Measurements from ENCODE around the gene S100P. TPM values are rescaled to one million over a fixed set of nuclear protein-coding genes. Genes with fewer than 3 reads are reported as not detected.
"Not testable (repeated sequence)": the region's sequence is repeated elsewhere in the genome, so short reads cannot be mapped to it uniquely, and the experiment has no call there.

The S100P gene
- total RNA-seq, 2 experiments from 2014 or later, result not detected

GRCh38 chr4:6723851-6724250 is 30.2 kb downstream of the S100P start:
- H3K4me3 ChIP-seq (ENCODE audit: low read depth, low read length, poor library complexity, severe bottlenecking), result no peak overlapping the region
- H4K20me1 ChIP-seq (ENCODE audit: insufficient read depth, low read length), result no peaks in the 10 kb centered on the region
- no peaks in the 10 kb centered on the region for H3K9me2 ChIP-seq (ENCODE audit: insufficient read depth, low read length)
- no peak overlapping the region for H2AFZ ChIP-seq (ENCODE audit: low read length)
- no peak overlapping the region for H3K27ac ChIP-seq (ENCODE audit: low read depth, low read length, poor library complexity, severe bottlenecking)
- CTCF ChIA-PET (ENCODE audit: unreplicated experiment), result no interaction called here
- H3K4me2 ChIP-seq (ENCODE audit: low read length), result no peak overlapping the region
- H3K36me3 ChIP-seq (ENCODE audit: insufficient read depth, low read length), result no peaks in the 10 kb centered on the region
- intact Hi-C loops (cut with micrococcal nuclease; ENCODE audit: unreplicated experiment), result loop anchor here (5.0 kb wide), 1 partner anchor 248 kb away; no protein-coding TSS in a partner anchor
- POLR2A ChIA-PET, result interaction anchor here (0.6 kb wide), 1 partner anchor 356 kb away, joined by 3 read pairs; no protein-coding TSS in a partner anchor
- no peak for DNase-seq (ENCODE audit: low spot score)
- TF ChIP-seq EZH2phosphoT487 (IDR thresholded peaks at IDR 0.05; ENCODE audit: borderline replicate concordance, low read depth, low read length), result no peak
- TF ChIP-seq, protein P1, sequence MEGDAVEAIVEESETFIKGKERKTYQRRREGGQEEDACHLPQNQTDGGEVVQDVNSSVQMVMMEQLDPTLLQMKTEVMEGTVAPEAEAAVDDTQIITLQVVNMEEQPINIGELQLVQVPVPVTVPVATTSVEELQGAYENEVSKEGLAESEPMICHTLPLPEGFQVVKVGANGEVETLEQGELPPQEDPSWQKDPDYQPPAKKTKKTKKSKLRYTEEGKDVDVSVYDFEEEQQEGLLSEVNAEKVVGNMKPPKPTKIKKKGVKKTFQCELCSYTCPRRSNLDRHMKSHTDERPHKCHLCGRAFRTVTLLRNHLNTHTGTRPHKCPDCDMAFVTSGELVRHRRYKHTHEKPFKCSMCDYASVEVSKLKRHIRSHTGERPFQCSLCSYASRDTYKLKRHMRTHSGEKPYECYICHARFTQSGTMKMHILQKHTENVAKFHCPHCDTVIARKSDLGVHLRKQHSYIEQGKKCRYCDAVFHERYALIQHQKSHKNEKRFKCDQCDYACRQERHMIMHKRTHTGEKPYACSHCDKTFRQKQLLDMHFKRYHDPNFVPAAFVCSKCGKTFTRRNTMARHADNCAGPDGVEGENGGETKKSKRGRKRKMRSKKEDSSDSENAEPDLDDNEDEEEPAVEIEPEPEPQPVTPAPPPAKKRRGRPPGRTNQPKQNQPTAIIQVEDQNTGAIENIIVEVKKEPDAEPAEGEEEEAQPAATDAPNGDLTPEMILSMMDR (conservative IDR thresholded peaks at IDR 0.05; ENCODE audit: low read length), result no peak
- peaks cover 5% of the 10 kb centered on the region for H3K4me1 ChIP-seq (ENCODE audit: insufficient read depth, low read length, poor library complexity, severe bottlenecking)
- no TSS peak for BruUV-seq (replicated peaks)
- H3K9me3 ChIP-seq (ENCODE audit: low read length), result no peaks in the 10 kb centered on the region
- no peaks in the 10 kb centered on the region for H3K79me2 ChIP-seq (ENCODE audit: insufficient read depth, low read depth, low read length)

DNA sequence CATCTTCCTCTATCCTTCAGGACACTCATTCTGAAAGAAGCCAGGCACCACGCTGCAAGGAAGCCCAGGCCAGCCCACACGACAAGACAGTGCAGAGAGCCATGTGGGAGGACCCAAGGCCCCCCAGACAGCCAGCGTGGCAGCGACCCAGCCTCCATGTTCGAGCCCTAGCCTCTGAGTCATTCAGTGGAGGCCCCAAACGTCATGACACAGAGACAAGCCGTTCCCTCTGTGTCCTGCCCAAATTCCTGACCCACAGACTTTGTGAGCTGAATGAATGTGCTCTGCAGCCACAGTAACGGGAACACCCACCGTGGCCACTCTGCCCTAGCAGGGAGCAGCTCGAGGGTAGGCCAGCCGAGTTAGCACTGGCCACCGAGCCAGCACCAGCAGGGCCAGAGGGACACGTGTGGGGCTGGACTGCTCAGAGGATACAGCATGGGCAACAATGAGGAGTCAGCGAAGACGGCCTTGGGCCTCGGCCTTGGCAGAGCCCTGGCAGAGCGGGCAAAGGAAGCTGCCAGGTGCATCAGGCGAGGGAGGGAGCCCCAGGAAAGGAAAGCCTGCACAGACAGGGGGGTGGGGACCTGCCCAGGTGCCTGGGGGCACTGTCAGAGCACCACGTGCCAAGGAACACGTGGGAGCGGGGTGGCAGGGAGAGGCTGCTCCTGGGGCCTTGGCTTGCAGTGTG is 30.9 kb downstream of the S100P start:
- no peak overlapping the region for H3K27ac ChIP-seq (ENCODE audit: low read depth, low read length, poor library complexity, severe bottlenecking)
- no peaks in the 10 kb centered on the region for H4K20me1 ChIP-seq (ENCODE audit: insufficient read depth, low read length)
- H3K4me3 ChIP-seq (ENCODE audit: low read depth, low read length, poor library complexity, severe bottlenecking), result no peak overlapping the region
- POLR2A ChIA-PET, result interaction anchor here (0.6 kb wide), 1 partner anchor 355 kb away, joined by 3 read pairs; no protein-coding TSS in a partner anchor
- H3K4me2 ChIP-seq (ENCODE audit: low read length), result no peak overlapping the region
- BruUV-seq (replicated peaks), result no TSS peak
- no peaks in the 10 kb centered on the region for H3K9me3 ChIP-seq (ENCODE audit: low read length)
- intact Hi-C loops (cut with micrococcal nuclease; ENCODE audit: unreplicated experiment), result loop anchor here (5.0 kb wide), 1 partner anchor 248 kb away; no protein-coding TSS in a partner anchor
- CTCF ChIA-PET (ENCODE audit: unreplicated experiment), result no interaction called here
- H2AFZ ChIP-seq (ENCODE audit: low read length), result no peak overlapping the region
- no peaks in the 10 kb centered on the region for H3K9me2 ChIP-seq (ENCODE audit: insufficient read depth, low read length)
- no peak for DNase-seq (ENCODE audit: low spot score)
- H3K79me2 ChIP-seq (ENCODE audit: insufficient read depth, low read depth, low read length), result no peaks in the 10 kb centered on the region
- H3K36me3 ChIP-seq (ENCODE audit: insufficient read depth, low read length), result no peaks in the 10 kb centered on the region
- TF ChIP-seq EZH2phosphoT487 (IDR thresholded peaks at IDR 0.05; ENCODE audit: borderline replicate concordance, low read depth, low read length), result no peak
- TF ChIP-seq, protein P1 (conservative IDR thresholded peaks at IDR 0.05; ENCODE audit: low read length), result no peak
- peaks cover 5% of the 10 kb centered on the region for H3K4me1 ChIP-seq (ENCODE audit: insufficient read depth, low read length, poor library complexity, severe bottlenecking)

DNA sequence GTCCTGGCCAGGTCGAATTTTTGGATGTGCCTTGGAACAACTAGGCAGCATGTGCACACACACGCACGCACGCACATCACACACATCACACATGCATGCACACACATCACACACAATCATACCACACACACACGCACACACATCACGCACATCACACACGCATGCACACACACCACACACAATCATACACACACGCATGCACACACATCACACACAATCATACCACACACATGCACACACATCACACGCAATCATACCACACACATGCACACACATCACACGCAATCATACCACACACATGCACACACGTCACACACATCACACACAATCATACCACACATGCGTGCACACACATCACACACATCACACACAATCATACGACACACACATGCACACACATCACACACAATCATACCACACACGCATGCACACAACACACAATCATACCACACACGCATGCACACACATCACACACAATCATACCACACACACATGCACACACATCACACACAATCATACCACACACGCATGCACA is 31.8 kb downstream of the S100P start:
- H3K27ac ChIP-seq (ENCODE audit: low read depth, low read length, poor library complexity, severe bottlenecking); BruUV-seq (replicated peaks); H3K9me3 ChIP-seq (ENCODE audit: low read length); H3K4me2 ChIP-seq (ENCODE audit: low read length); H3K4me1 ChIP-seq (ENCODE audit: insufficient read depth, low read length, poor library complexity, severe bottlenecking); H3K36me3 ChIP-seq (ENCODE audit: insufficient read depth, low read length); H4K20me1 ChIP-seq (ENCODE audit: insufficient read depth, low read length); POLR2A ChIA-PET; H3K4me3 ChIP-seq (ENCODE audit: low read depth, low read length, poor library complexity, severe bottlenecking); H2AFZ ChIP-seq (ENCODE audit: low read length); H3K9me2 ChIP-seq (ENCODE audit: insufficient read depth, low read length); H3K79me2 ChIP-seq (ENCODE audit: insufficient read depth, low read depth, low read length); DNase-seq (ENCODE audit: low spot score); intact Hi-C loops (cut with micrococcal nuclease; ENCODE audit: unreplicated experiment); CTCF ChIA-PET (ENCODE audit: unreplicated experiment): not testable (repeated sequence)

All from OCI-LY7 (cell line).